C1 segment of cervical spinal cord (tissue), 14 donors: ENCODE results near the gene AVPR2.

Experiments
- DNase-seq, 14 donors: peaks; one replicate each; lab custom pipeline; 2025; lab: John Stamatoyannopoulos, UW

Gene AVPR2

GRCh38 chrX:153931748-153932147, 27.3 kb downstream of the AVPR2 start:
- DNase-seq: no peak

- no peak for DNase-seq
These were observed 27.9 kb downstream of the AVPR2 start for GRCh38 chrX:153932220-153932915.

DNA sequence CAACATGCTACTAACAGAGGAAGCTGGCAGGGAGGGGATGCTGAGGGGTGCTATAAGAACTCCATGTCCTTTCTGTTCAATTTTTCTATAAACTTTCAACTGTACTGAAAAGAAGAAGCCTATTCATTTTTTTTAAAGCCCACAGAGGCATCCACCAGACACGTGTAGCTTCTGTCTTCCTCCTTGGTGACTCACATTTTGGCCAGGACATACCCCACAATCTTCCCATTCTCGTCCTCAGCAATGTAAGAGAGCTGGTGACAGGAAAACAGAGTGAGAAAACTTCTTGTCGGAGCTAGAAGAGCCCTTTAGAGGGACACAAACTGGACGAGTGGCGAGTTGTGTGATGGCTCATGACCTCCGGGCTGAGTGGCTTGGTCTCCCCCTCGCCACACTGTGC, 29.3 kb downstream of the AVPR2 start:
- DNase-seq: no peak

DNA sequence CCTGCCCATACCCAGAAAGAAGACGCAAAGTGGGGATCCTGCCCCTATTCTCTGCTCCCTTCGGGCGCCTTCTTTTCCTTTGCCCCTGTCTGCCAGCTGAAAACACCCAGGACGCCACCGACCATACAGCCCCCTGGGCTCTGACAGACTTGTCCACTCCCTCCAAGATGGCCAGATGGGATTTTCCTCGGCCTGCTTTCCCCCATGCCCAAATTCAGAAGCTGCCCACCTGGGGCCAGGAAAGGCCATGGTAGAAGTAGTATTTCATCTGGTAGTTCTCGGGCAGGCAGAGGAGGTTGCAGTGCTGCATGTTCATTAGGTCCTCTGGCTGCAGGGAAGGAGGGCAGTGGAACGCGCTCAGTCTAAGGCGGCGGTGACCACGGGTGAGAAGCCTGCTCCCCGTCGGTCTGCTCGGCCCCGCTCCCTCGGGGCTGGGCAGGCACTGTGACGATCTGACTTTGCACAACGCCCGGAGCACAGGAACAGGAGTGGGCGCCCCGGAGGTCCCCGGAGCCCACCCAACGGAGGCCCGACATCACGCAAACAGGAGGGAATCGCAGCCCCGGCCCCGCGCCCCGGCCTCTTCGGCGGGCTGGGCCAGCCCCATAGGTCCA, 29.8 kb downstream of the AVPR2 start:
- no peak for DNase-seq

DNA sequence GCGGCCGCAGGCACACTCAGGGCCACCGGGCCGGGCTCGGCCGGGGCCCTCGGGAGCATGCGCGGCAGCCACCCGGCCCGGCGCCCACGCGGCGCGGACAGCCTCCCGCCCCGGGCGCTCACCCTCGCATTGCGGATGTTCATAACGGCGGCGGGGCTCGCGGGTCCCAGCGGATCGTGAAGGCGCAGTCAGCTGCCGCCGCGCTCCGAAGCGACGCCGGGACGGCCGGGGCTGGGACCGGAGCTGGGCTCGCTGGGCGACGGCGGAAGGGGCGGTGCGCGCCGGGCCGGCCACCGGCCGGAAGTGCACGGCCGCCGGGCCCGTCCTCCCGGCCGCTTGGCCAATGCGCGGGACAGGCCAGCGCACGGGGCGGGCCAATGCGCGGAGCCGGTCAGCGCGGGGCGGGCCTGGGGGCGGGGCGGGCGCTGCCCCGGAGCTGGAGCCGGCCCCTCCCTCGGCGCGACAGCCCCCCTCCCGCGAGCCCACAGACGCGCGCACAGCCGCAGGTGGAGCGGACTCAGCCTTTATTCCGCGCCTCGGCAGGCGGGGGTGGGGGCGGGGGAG, 30.4 kb downstream of the AVPR2 start, which contains the start of gene NAA10:
Gene NAA10, minus strand, starts transcription at position 276 of the 564 bp plus-strand sequence. Its CDS starts 133 bp downstream, at position 143.
- peak in 10 of 14 donors; percentile 19 to 84 (median 40) for DNase-seq

DNA sequence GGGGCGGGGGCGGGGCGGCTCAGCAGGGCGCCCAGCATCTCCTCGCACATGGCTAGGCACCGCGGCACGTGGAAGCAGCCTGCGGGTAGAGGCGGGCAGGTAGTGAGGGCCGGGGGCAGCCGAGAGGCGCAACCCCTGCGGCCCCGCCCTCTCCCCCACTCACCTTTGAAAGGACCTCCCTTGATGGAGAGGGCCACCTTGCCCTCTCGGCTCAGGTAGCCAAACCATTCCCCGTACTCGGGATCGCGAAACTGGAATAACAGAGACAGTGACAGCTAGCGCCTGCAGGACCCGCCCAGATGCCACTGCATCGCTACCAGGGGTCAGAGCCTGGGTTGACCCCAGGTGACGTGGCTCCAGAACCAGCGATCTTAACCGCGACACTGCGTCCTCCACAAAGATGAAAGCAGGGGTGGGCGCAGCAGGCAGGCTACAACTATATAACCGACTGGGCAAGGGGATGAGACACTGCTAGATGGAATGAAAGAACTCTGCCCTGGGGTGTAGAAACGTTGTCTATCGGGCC, 30.9 kb downstream of the AVPR2 start:
- DNase-seq: no peak

DNA sequence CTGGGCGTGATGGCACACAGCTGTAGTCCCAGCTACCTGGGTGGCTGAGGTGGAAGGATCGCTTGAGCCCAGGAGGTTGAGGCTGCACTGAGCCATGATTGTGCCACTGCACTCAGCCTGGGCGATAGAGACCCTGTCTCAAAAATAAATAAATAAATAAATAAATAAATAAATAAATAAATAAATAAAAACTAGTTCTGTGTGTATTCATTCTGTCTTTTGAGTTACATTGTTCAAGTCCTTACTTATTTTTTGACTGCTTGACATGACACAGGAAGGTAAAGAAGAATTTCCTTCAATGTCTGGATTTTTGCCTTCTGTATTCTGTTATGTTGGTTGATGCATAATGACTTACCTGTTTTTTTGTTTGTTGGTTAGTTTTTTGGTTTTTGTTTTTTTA, 32.6 kb downstream of the AVPR2 start:
- DNase-seq: no peak

- no peak for DNase-seq
These were observed 33.8 kb downstream of the AVPR2 start for GRCh38 chrX:153938226-153938786.

- DNase-seq: no peak
These were observed 35.1 kb downstream of the AVPR2 start for GRCh38 chrX:153939573-153939972.

DNA sequence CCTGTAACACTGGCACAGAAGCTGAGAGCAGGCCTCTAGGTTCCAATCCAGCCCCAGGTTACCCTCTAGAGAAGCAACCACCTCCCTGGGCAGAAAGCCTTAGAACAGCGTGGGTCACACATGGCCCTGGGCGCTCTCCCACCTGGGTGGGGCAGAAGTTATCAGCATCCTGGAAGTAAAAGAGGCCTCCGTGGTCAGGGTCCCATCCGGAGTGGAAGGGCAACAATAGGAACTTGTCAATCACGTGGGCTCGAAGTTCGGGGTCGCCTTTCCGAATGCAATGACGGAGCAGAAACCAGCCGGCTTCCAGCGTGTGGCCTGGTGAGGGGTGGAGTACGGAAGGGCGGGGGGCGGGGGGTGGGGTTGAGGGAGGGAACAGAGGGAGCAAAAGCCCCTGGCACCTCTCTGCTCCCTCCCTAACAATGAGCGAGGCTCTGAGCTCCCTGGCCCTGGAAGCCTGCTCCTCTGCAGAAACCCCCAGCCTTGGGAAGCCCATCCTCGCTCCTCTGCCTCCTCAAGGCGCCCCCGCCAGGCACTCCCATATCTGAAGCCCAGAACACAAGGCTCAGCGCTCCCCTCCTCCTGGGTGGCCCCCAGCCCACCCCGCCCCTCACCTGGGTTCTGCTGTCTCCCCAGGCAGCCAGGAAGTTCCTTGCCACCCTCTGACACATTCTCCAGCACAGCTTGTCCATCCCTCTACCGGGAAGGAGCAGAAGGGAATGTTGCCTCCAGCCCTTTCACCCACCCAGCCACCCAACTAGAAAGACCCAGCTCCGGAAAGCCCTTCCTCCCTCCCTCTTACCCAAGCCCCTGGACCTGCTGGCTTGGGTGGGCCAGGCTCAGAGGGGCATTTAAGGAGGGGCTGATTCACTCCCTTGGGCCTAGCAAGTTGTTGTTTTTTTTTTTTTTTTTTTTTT, 37.1 kb downstream of the AVPR2 start:
- no peak for DNase-seq

DNA sequence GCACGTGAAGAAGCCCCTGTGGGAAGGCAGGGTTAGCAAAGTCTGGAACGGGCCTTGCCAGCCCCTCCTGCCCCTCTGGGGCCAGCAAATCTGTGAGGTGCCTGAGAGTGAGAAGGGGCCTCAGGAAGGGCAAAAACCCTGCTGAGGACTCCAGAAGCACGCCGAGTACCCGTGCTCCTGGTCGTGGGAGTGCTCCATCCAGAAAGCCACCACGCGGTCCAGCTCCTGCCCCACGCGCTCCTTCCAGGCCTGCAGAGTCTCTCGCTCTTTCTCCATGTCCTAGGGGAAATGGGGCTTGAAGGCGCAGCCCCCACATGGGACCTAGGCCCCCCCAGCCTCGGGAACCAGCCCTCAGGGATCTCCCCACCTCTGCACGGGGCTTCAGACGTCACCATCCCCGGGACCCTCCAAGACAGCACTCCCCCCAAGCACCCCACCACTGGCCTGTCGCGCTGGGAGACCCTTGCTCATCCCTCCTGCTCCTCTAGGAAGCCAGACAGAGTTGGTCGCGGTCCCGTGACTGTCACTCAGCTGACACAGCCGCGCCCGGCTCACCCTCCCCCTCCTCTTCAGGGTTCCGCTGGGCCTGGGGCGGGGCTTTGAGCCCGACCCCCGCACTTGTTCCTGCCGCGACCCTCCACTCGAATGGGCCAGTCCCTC, 39.8 kb downstream of the AVPR2 start, which contains the start of gene RENBP:
Gene RENBP, minus strand, starts transcription at position 504 of the 660 bp plus-strand sequence. Its CDS starts 33 bp downstream, at position 471.
- peak in 9 of 14 donors; percentile 14 to 57 (median 26) for DNase-seq

DNA sequence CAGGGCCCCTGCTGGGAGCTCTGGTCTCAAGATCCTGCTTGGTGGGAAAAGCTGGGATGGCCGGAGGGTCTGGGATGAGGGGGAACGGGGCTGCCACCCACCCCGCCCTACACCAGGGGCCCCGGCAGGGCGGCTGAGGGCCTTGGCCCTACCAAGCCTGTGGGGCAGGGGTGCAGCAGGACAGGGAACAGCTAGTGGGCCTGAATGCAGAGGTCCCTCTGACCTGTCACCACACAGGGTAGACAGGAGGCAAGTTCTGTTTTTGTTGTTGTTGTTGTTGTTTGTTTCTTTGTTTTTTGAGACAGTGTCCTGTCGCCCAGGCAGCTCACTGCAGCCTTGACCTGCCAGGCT, 40.3 kb downstream of the AVPR2 start:
- no peak for DNase-seq

DNA sequence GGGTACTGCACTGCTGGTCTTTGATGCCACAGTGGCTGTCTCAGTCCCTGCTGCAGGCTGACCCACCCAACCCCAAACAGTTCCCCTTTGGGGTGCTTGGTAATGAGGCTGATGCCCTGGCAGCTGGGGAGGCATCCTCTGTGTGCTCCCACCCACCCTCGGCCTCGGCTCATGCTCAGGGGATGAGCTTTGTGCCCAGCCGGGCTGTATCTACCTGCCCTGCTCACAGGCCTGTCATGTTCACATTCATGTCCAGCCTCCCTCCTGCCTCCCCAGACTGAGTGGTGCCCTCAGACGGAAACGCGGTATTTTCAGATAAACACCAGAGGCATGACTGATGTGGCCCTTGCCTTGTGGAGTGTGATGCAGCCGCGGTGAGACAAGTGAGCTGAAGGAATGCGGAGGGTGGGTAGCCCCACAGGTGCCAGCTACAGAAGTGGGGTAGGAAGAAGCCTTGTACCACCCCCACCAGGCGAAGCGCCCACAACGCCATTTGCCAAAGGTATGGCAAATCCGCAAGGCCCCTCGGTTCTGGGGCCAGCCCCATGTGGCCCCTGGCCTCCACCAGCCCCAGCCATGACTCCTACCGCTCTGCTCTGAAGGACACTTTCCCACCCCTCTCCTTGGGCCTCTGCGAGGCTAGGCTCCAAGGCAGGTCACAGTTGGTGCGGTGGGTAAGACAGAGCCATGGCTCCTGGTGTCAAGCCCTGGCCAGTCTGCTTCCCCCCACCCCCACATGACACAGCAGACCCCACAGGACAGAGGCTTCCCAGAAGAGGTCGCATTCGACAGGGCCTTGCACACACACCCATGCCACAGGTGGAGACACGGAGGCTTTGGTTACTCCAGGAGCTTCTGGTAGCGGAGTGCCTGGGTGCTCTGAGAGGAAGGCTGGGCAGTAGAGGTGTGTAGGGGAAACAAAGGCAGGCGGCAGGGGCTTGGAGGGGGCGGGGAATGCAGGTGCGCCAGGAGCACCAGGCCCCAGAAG, 41.8 kb downstream of the AVPR2 start:
- DNase-seq: no peak

- peak in 6 of 14 donors; percentile 13 to 48 (median 32) for DNase-seq
These were observed 42.7 kb downstream of the AVPR2 start for GRCh38 chrX:153947009-153947769.

DNA sequence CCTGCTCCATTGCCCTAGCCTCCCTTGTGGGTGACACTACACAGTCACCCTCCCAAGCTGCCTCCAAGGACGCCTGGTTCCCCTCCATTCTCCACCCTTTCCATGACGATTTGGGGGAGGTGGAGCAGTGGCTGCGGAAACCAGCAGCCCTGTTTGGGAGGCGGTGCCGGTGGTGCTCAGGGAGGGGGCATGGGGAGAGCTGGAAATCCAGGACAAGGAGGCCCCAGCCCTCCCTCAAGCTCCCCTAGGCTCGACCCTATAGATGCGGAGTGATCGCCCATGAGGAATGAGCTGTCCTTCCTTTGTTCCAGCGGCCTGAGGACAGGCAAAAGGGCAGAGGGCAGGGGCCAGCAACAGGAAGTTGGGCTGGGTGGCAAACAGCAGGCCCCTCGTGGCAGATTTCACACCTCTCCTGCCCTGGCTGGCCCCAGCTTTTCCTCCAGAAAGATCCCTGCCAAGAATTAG, 43.6 kb downstream of the AVPR2 start:
- no peak for DNase-seq

GRCh38 chrX:153948847-153949805, 44.7 kb downstream of the AVPR2 start:
- DNase-seq: peak in 1 of 14 donors; percentile 8

DNA sequence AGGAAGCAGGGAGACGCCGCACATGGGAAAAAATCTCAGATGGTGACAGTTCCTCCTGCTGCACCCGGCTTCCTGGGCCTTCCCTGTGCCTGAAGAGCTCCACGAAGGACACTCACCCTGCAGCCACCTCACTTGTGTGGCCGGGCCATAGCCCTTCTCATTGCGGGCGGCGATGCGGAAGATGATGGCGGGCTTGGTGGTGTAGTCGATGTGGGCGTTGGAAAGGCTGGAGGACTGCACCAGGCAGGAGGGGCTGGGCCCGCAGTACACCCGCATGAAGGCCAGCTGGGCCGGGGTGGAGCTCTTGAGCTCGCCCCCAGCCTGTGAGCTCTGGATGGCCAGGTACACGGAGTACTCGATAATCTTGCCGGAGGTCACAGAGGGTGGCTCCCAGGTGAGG, 45.7 kb downstream of the AVPR2 start:
- no peak for DNase-seq
